ENCODE results near the gene CYP2R1. TPM values are rescaled to one million over a fixed set of nuclear protein-coding genes. Genes with fewer than 3 reads are reported as not detected.

CYP2R1 gene
- total and polyA plus RNA-seq, 2 donors, result 20.1 to 58.0 TPM

GRCh38 chr11:14914536-14914935 lies 22.5 kb upstream of the CYP2R1 start:
- H3K4me1 ChIP-seq (ENCODE audit: control insufficient read depth in 2 of 2, insufficient read depth in 2 of 2, low read length in 2 of 2), result no peaks in the 10 kb centered on the region
- no peaks in the 10 kb centered on the region for H3K9me3 ChIP-seq (ENCODE audit: control insufficient read depth in 2 of 2, insufficient read depth in 1 of 2, low read length in 1 of 2)
- WGBS, result 87% methylated on average over 3 of the region's 3 CpGs
- DNase-seq (ENCODE audit: low read depth in 6 of 9, low spot score in 9 of 9), result no peak
- no peaks in the 10 kb centered on the region for H3K36me3 ChIP-seq (ENCODE audit: control insufficient read depth in 2 of 2, insufficient read depth in 2 of 2, low read length in 1 of 2)
- no peak overlapping the region for H3K4me3 ChIP-seq (ENCODE audit: low read length in 2 of 2)
- no peak overlapping the region for H3K27ac ChIP-seq (ENCODE audit: low read depth in 1 of 2, low read length in 1 of 2)
- H3K27me3 ChIP-seq (ENCODE audit: control insufficient read depth in 2 of 2, insufficient read depth in 1 of 2, low read length in 1 of 2), result no peaks in the 10 kb centered on the region

- peaks cover 0 to 8% of the 10 kb centered on the region in 2 donors for H3K9me3 ChIP-seq (ENCODE audit: control insufficient read depth in 2 of 2, insufficient read depth in 1 of 2, low read length in 1 of 2)
- 57% methylated on average over 6 of the region's 6 CpGs for WGBS
- H3K4me3 ChIP-seq (ENCODE audit: low read length in 2 of 2), result no peak overlapping the region
- peak in 2 of 9 donors; percentile 36 to 55 for DNase-seq (ENCODE audit: low read depth in 6 of 9, low spot score in 9 of 9)
- H3K27ac ChIP-seq (ENCODE audit: low read depth in 1 of 2, low read length in 1 of 2), result no peak overlapping the region
- peaks cover 2 to 14% of the 10 kb centered on the region in 2 donors for H3K27me3 ChIP-seq (ENCODE audit: control insufficient read depth in 2 of 2, insufficient read depth in 1 of 2, low read length in 1 of 2)
- H3K4me1 ChIP-seq (ENCODE audit: control insufficient read depth in 2 of 2, insufficient read depth in 2 of 2, low read length in 2 of 2), result peaks cover 2 to 24% of the 10 kb centered on the region in 2 donors
- no peaks in the 10 kb centered on the region for H3K36me3 ChIP-seq (ENCODE audit: control insufficient read depth in 2 of 2, insufficient read depth in 2 of 2, low read length in 1 of 2)
Measured at GRCh38 chr11:14908214-14908880, 16.3 kb upstream of the CYP2R1 start.

- 48% methylated on average over 13 of the region's 13 CpGs for WGBS
- peak; percentile 43 to 87 (median 65) for DNase-seq (ENCODE audit: low read depth in 6 of 9, low spot score in 9 of 9)
- no peaks in the 10 kb centered on the region for H3K36me3 ChIP-seq (ENCODE audit: control insufficient read depth in 2 of 2, insufficient read depth in 2 of 2, low read length in 1 of 2)
- peaks cover 2 to 14% of the 10 kb centered on the region in 2 donors for H3K27me3 ChIP-seq (ENCODE audit: control insufficient read depth in 2 of 2, insufficient read depth in 1 of 2, low read length in 1 of 2)
- H3K27ac ChIP-seq (ENCODE audit: low read depth in 1 of 2, low read length in 1 of 2), result no peak overlapping the region
- H3K4me3 ChIP-seq (ENCODE audit: low read length in 2 of 2), result no peak overlapping the region
- peaks cover 0 to 8% of the 10 kb centered on the region in 2 donors for H3K9me3 ChIP-seq (ENCODE audit: control insufficient read depth in 2 of 2, insufficient read depth in 1 of 2, low read length in 1 of 2)
- peaks cover 2 to 24% of the 10 kb centered on the region in 2 donors for H3K4me1 ChIP-seq (ENCODE audit: control insufficient read depth in 2 of 2, insufficient read depth in 2 of 2, low read length in 2 of 2)
Measured at GRCh38 chr11:14907411-14908213, 15.6 kb upstream of the CYP2R1 start.

GRCh38 chr11:14906993-14907392 lies 15.0 kb upstream of the CYP2R1 start:
- peaks cover 0 to 8% of the 10 kb centered on the region in 2 donors for H3K9me3 ChIP-seq (ENCODE audit: control insufficient read depth in 2 of 2, insufficient read depth in 1 of 2, low read length in 1 of 2)
- DNase-seq (ENCODE audit: low read depth in 6 of 9, low spot score in 9 of 9), result peak in 1 of 9 donors; percentile 18
- no peaks in the 10 kb centered on the region for H3K36me3 ChIP-seq (ENCODE audit: control insufficient read depth in 2 of 2, insufficient read depth in 2 of 2, low read length in 1 of 2)
- no peak overlapping the region for H3K4me3 ChIP-seq (ENCODE audit: low read length in 2 of 2)
- H3K4me1 ChIP-seq (ENCODE audit: control insufficient read depth in 2 of 2, insufficient read depth in 2 of 2, low read length in 2 of 2), result peaks cover 2 to 24% of the 10 kb centered on the region in 2 donors
- 96% methylated on average over 6 of the region's 6 CpGs for WGBS
- H3K27ac ChIP-seq (ENCODE audit: low read depth in 1 of 2, low read length in 1 of 2), result no peak overlapping the region
- peaks cover 2 to 14% of the 10 kb centered on the region in 2 donors for H3K27me3 ChIP-seq (ENCODE audit: control insufficient read depth in 2 of 2, insufficient read depth in 1 of 2, low read length in 1 of 2)

GRCh38 chr11:14906578-14906977 lies 14.5 kb upstream of the CYP2R1 start:
- peaks cover 2 to 14% of the 10 kb centered on the region in 2 donors for H3K27me3 ChIP-seq (ENCODE audit: control insufficient read depth in 2 of 2, insufficient read depth in 1 of 2, low read length in 1 of 2)
- WGBS, result 89% methylated on average over 5 of the region's 5 CpGs

GRCh38 chr11:14905104-14906033 lies 13.3 kb upstream of the CYP2R1 start:
- H3K27me3 ChIP-seq (ENCODE audit: control insufficient read depth in 2 of 2, insufficient read depth in 1 of 2, low read length in 1 of 2), result peaks cover 2 to 14% of the 10 kb centered on the region in 2 donors
- H3K9me3 ChIP-seq (ENCODE audit: control insufficient read depth in 2 of 2, insufficient read depth in 1 of 2, low read length in 1 of 2), result peaks cover 0 to 8% of the 10 kb centered on the region in 2 donors
- 2% methylated on average over 58 of the region's 58 CpGs for WGBS
- peaks cover 2 to 24% of the 10 kb centered on the region in 2 donors for H3K4me1 ChIP-seq (ENCODE audit: control insufficient read depth in 2 of 2, insufficient read depth in 2 of 2, low read length in 2 of 2)
- peak overlapping the region; percentile 78 to 82 for H3K4me3 ChIP-seq (ENCODE audit: low read length in 2 of 2)
- DNase-seq (ENCODE audit: low read depth in 6 of 9, low spot score in 9 of 9), result peak in 8 of 9 donors; percentile 54 to 88 (median 72)
- no peaks in the 10 kb centered on the region for H3K36me3 ChIP-seq (ENCODE audit: control insufficient read depth in 2 of 2, insufficient read depth in 2 of 2, low read length in 1 of 2)
- peak overlapping the region; percentile 25 to 27 for H3K27ac ChIP-seq (ENCODE audit: low read depth in 1 of 2, low read length in 1 of 2)

More at GRCh38 chr11:14906578-14906977, 14.5 kb upstream of the CYP2R1 start:
- peaks cover 0 to 8% of the 10 kb centered on the region in 2 donors for H3K9me3 ChIP-seq (ENCODE audit: control insufficient read depth in 2 of 2, insufficient read depth in 1 of 2, low read length in 1 of 2)
- H3K4me1 ChIP-seq (ENCODE audit: control insufficient read depth in 2 of 2, insufficient read depth in 2 of 2, low read length in 2 of 2), result peaks cover 2 to 24% of the 10 kb centered on the region in 2 donors
- H3K4me3 ChIP-seq (ENCODE audit: low read length in 2 of 2), result no peak overlapping the region
- no peak overlapping the region for H3K27ac ChIP-seq (ENCODE audit: low read depth in 1 of 2, low read length in 1 of 2)
- H3K36me3 ChIP-seq (ENCODE audit: control insufficient read depth in 2 of 2, insufficient read depth in 2 of 2, low read length in 1 of 2), result no peaks in the 10 kb centered on the region
- peak in 1 of 9 donors; percentile 15 for DNase-seq (ENCODE audit: low read depth in 6 of 9, low spot score in 9 of 9)

- H3K27ac ChIP-seq (ENCODE audit: low read depth in 1 of 2, low read length in 1 of 2), result no peak overlapping the region
- peak in 8 of 9 donors; percentile 54 to 86 (median 68) for DNase-seq (ENCODE audit: low read depth in 6 of 9, low spot score in 9 of 9)
Measured at GRCh38 chr11:14904745-14905103, 12.7 kb upstream of the CYP2R1 start.

GRCh38 chr11:14902650-14903350 lies 10.8 kb upstream of the CYP2R1 start:
- 89% methylated on average over 1 of the region's 1 CpG for WGBS
- Histone ChIP-seq H3K27ac (ENCODE audit: low read depth in 1 of 2, low read length in 1 of 2) (no peak overlapping the region), H3K36me3 (ENCODE audit: control insufficient read depth in 2 of 2, insufficient read depth in 2 of 2, low read length in 1 of 2) (no peaks in the 10 kb centered on the region), H3K4me3 (ENCODE audit: low read length in 2 of 2) (no peak overlapping the region), H3K27me3 (ENCODE audit: control insufficient read depth in 2 of 2, insufficient read depth in 1 of 2, low read length in 1 of 2) (peaks cover 2 to 14% of the 10 kb centered on the region in 2 donors), H3K4me1 (ENCODE audit: control insufficient read depth in 2 of 2, insufficient read depth in 2 of 2, low read length in 2 of 2) (peaks cover 2 to 22% of the 10 kb centered on the region in 2 donors), H3K9me3 (ENCODE audit: control insufficient read depth in 2 of 2, insufficient read depth in 1 of 2, low read length in 1 of 2) (peaks cover 0 to 7% of the 10 kb centered on the region in 2 donors)
- no peak for DNase-seq (ENCODE audit: low read depth in 6 of 9, low spot score in 9 of 9)

More at GRCh38 chr11:14904745-14905103, 12.7 kb upstream of the CYP2R1 start:
- H3K27me3 ChIP-seq (ENCODE audit: control insufficient read depth in 2 of 2, insufficient read depth in 1 of 2, low read length in 1 of 2), result peaks cover 2 to 14% of the 10 kb centered on the region in 2 donors
- H3K9me3 ChIP-seq (ENCODE audit: control insufficient read depth in 2 of 2, insufficient read depth in 1 of 2, low read length in 1 of 2), result peaks cover 0 to 8% of the 10 kb centered on the region in 2 donors
- H3K4me1 ChIP-seq (ENCODE audit: control insufficient read depth in 2 of 2, insufficient read depth in 2 of 2, low read length in 2 of 2), result peaks cover 2 to 24% of the 10 kb centered on the region in 2 donors
- H3K36me3 ChIP-seq (ENCODE audit: control insufficient read depth in 2 of 2, insufficient read depth in 2 of 2, low read length in 1 of 2), result no peaks in the 10 kb centered on the region
- H3K4me3 ChIP-seq (ENCODE audit: low read length in 2 of 2), result peak overlapping the region; percentile 78 to 82
- WGBS, result 5% methylated on average over 26 of the region's 26 CpGs

All from thymus (tissue), 11 donors.